HepG2 (cell line): ENCODE data around the gene RNASE1. TPM values are rescaled to one million over a fixed set of nuclear protein-coding genes. Genes with fewer than 3 reads are reported as not detected.

Experiments used
- ATAC-seq: fragments of 200-7000 bp; cut with Tn5 transposase; 3 replicates; pipeline ENCODE4 v1.9.1; 2020; ENCODE audit warnings: mild to moderate bottlenecking, moderate library complexity
- BruUV-seq: library from RNA; stranded (reverse); fragments of 400-500 nt; replicated peaks from 2 replicates; lab custom pipeline; 2021; lab: Mats Ljungman, UMichigan
- CTCF ChIA-PET: fragments of 300-600 bp; formaldehyde crosslinking; extraction: SDS; loops from one replicate; lab custom pipeline; 2021; ENCODE audit warnings: low total read pairs, inconsistent platforms, low intra/inter-chr PET ratio; lab: Yijun Ruan, JAX
- POLR2A ChIA-PET: fragments of 350-600 bp; sonication (Branson Sonifier 250); formaldehyde crosslinking; loops from one replicate; lab custom pipeline; 2020; ENCODE audit warnings: antibody characterized with exemption, inconsistent platforms; lab: Yijun Ruan, JAX
- DNase-seq: peaks from one replicate; pipeline ENCODE4 v3.0.0-alpha.2; 2015; ENCODE audit warnings: low spot score
- FAIRE-seq: peaks from 3 replicates; lab custom pipeline; 2011; peaks lifted over from hg19 to GRCh38; lab: Jason Lieb, UNC
- H2AFZ ChIP-seq: one replicate; pipeline ENCODE4 v1.6.1; 2011; ENCODE audit warnings: low read length, inconsistent platforms
- H3K27ac ChIP-seq: fragments of 300-600 bp; 3 replicates; pipeline ENCODE4 v1.8.0; 2011; ENCODE audit warnings: mixed run types, mild to moderate bottlenecking, mixed read lengths, low read length, inconsistent platforms; ENCODE audit not compliant: insufficient read depth; ENCODE audit errors: extremely low read length
- H3K27me3 ChIP-seq, 2 experiments: fragments of 200-600 bp in 1 of 2; 2 replicates in 1 of 2; 3 replicates in 1 of 2; pipeline versions ENCODE4 v1.6.0 to v1.8.0; 2011; ENCODE audit warnings: low read length in 2 of 2, mild to moderate bottlenecking in 2 of 2, moderate library complexity in 2 of 2, inconsistent platforms in 1 of 2; ENCODE audit not compliant: insufficient read depth in 2 of 2, control insufficient read depth in 1 of 2
- H3K36me3 ChIP-seq, 2 experiments: fragments of 200-600 bp in 1 of 2; replicated peaks in 1 of 2; 2 replicates in 1 of 2; 3 replicates in 1 of 2; pipeline versions ENCODE4 v1.5.1 to v1.8.0; 2011; ENCODE audit warnings: low read length in 2 of 2, inconsistent platforms in 1 of 2; ENCODE audit not compliant: insufficient read depth in 2 of 2, control insufficient read depth in 1 of 2
- H3K4me1 ChIP-seq: 2 replicates; pipeline ENCODE4 v1.5.1; 2012; ENCODE audit warnings: low read length, inconsistent platforms; ENCODE audit not compliant: insufficient read depth
- H3K4me2 ChIP-seq: 2 replicates; pipeline ENCODE4 v1.6.0; 2011; ENCODE audit warnings: low read depth, low read length, inconsistent platforms
- H3K4me3 ChIP-seq, 3 experiments: fragments of 200-600 bp in 1 of 3; sonication (generic), shearing (Covaris generic) in 1 of 3; replicated peaks in 1 of 3; 2 replicates each; pipeline ENCODE4 v1.5.1; 2011 to 2016; ENCODE audit warnings: low read length in 3 of 3, inconsistent platforms in 2 of 3, low read depth in 2 of 3, mild to moderate bottlenecking in 2 of 3, control low read depth in 1 of 3, mixed read lengths in 1 of 3; ENCODE audit not compliant: insufficient read depth in 1 of 3
- H3K79me2 ChIP-seq: one replicate; pipeline ENCODE4 v1.6.1; 2011; ENCODE audit warnings: low read length, inconsistent platforms; ENCODE audit not compliant: insufficient read depth
- H3K9ac ChIP-seq: 2 replicates; pipeline ENCODE4 v1.6.0; 2011; ENCODE audit warnings: mild to moderate bottlenecking, low read depth, low read length, inconsistent platforms; ENCODE audit not compliant: insufficient read depth
- H3K9me3 ChIP-seq: 2 replicates; pipeline ENCODE4 v1.5.1; 2012; ENCODE audit warnings: mild to moderate bottlenecking, low read length
- H4K20me1 ChIP-seq: 2 replicates; pipeline ENCODE4 v1.6.0; 2011; ENCODE audit warnings: inconsistent platforms, mild to moderate bottlenecking, low read length, moderate library complexity; ENCODE audit not compliant: insufficient read depth
- CENPX ChIP-seq: sonication (generic); formaldehyde crosslinking; IDR thresholded peaks from 2 replicates; pipeline ENCODE4 v1.9.0; 2021; ENCODE audit warnings: mild to moderate bottlenecking, missing genetic modification reagents, moderate library complexity
- FOXJ3 ChIP-seq: sonication (generic); formaldehyde crosslinking; IDR thresholded peaks from 2 replicates; pipeline ENCODE4 v1.4.0; 2020; ENCODE audit warnings: missing genetic modification reagents, mild to moderate bottlenecking, borderline replicate concordance
- MAFF ChIP-seq: IDR thresholded peaks from 2 replicates; pipeline ENCODE4 v1.6.1; 2011; ENCODE audit warnings: low read depth, low read length, improper control_type of control experiment
- MAFK ChIP-seq, 2 experiments: IDR thresholded peaks in 1 of 2; conservative IDR thresholded peaks in 1 of 2; 2 replicates each; pipeline ENCODE4 v1.6.1; 2011; ENCODE audit warnings: improper control_type of control experiment in 2 of 2, low read length in 2 of 2
- PBX3 ChIP-seq: sonication (generic); formaldehyde crosslinking; IDR thresholded peaks from 2 replicates; pipeline ENCODE4 v1.8.1; 2023; ENCODE audit warnings: missing genetic modification reagents, inconsistent platforms, borderline replicate concordance
- SKI ChIP-seq: fragments of 450-650 bp; IDR thresholded peaks from one replicate; pipeline ENCODE4 v1.6.1; 2018; ENCODE audit warnings: mild to moderate bottlenecking; ENCODE audit not compliant: partially characterized antibody
- SUZ12 ChIP-seq: fragments of 150-350 bp; IDR thresholded peaks from 2 replicates; pipeline ENCODE4 v1.6.1; 2014; ENCODE audit warnings: low read depth, low read length
- ZNF446 ChIP-seq: sonication (generic); formaldehyde crosslinking; IDR thresholded peaks from 2 replicates; pipeline ENCODE4 v1.5.0; 2020; ENCODE audit warnings: mild to moderate bottlenecking, missing genetic modification reagents
- ZNF660 ChIP-seq: sonication (generic); formaldehyde crosslinking; IDR thresholded peaks from 2 replicates; pipeline ENCODE4 v1.5.1; 2020; ENCODE audit warnings: mild to moderate bottlenecking, low read depth, missing genetic modification reagents, borderline replicate concordance
- WGBS: methylation state at CpG from one replicate; pipeline ENCODE4 v1.1.6; 2017; ENCODE audit warnings: low lambda C conversion rate; 5-methylcytosine and 5-hydroxymethylcytosine counted together
- in situ Hi-C: cut with HindIII; loops from 2 replicates; pipeline ENCODE4 v1.10.0; 2017; ENCODE audit warnings: low pct_unique_long_range_greater_than_20kb; ENCODE audit not compliant: extremely low pct_ligation_motif_present
- intact Hi-C: fragments of 100-400 bp; cut with micrococcal nuclease; formaldehyde crosslinking; loops from one replicate; pipeline ENCODE4 v1.10.0; 2022; ENCODE audit not compliant: unreplicated experiment
- polyA plus RNA-seq, 8 experiments: library from polyadenylated mRNA; depleted of rRNA in 3 of 8; stranded (reverse) in 7 of 8; unstranded in 1 of 8; fragments of >200 nt; fragmentation: Illumina TruSeq in 4 of 8; extraction: Trizol in 4 of 8; gene quantifications; 2 replicates each; pipeline versions ENCODE4 v1.2.1 to v1.2.3, GENCODE V29; 2011 to 2016; ENCODE audit warnings: low read depth in 4 of 8, missing spikeins in 1 of 8, mixed read lengths in 1 of 8; ENCODE audit not compliant: insufficient read depth in 1 of 8
- total RNA-seq, 5 experiments: library from RNA; depleted of rRNA; stranded (reverse); fragments of >200 nt; fragmentation: Illumina TruSeq; extraction: Trizol; gene quantifications; 2 replicates each; pipeline ENCODE4 v1.2.3, GENCODE V29; 2016; ENCODE audit warnings: low read depth in 1 of 5
- TF ChIP-seq, protein P1 (sequence below): sonication (generic); formaldehyde crosslinking; IDR thresholded peaks from 2 replicates; pipeline ENCODE4 v1.5.1; 2020; ENCODE audit warnings: mild to moderate bottlenecking, missing genetic modification reagents

RNASE1 gene
- total and polyA plus RNA-seq, 2 of the 13 experiments (the other 11 are each of a cell fraction or from before 2014, with no cell fraction given) = not detected

GRCh38 chr14:20792556-20792955 is 10.1 kb downstream of the RNASE1 start:
- no peaks in the 10 kb centered on the region for H3K4me1 ChIP-seq
- no peak overlapping the region for H3K4me3 ChIP-seq
- H3K9me3 ChIP-seq = no peaks in the 10 kb centered on the region
- no peaks in the 10 kb centered on the region for H4K20me1 ChIP-seq
- DNase-seq (no peak), FAIRE-seq (no peak), ATAC-seq (no peak)
- H3K79me2 ChIP-seq = no peaks in the 10 kb centered on the region
- ChIA-PET POLR2A (no interaction called here), CTCF (no interaction called here)
- WGBS = 61% methylated on average over 4 of the region's 4 CpGs
- H3K9ac ChIP-seq = no peak overlapping the region
- TF ChIP-seq ZNF660 (no peak), FOXJ3 (CRISPR knock-in tag) (no peak), CENPX (CRISPR knock-in tag) (no peak), SUZ12 (no peak)
- TF ChIP-seq, protein P1, sequence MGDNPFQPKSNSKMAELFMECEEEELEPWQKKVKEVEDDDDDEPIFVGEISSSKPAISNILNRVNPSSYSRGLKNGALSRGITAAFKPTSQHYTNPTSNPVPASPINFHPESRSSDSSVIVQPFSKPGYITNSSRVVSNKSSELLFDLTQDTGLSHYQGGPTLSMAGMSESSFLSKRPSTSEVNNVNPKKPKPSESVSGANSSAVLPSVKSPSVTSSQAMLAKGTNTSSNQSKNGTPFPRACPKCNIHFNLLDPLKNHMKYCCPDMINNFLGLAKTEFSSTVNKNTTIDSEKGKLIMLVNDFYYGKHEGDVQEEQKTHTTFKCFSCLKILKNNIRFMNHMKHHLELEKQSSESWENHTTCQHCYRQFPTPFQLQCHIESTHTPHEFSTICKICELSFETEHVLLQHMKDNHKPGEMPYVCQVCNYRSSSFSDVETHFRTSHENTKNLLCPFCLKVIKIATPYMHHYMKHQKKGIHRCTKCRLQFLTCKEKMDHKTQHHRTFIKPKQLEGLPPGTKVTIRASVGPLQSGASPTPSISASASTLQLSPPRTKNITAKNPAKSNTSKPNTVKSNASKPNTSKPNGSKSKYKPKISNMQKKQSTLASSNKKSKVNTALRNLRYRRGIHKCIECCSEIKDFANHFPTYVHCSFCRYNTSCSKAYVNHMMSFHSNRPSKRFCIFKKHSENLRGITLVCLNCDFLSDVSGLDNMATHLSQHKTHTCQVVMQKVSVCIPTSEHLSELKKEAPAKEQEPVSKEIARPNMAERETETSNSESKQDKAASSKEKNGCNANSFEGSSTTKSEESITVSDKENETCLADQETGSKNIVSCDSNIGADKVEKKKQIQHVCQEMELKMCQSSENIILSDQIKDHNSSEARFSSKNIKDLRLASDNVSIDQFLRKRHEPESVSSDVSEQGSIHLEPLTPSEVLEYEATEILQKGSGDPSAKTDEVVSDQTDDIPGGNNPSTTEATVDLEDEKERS (CRISPR knock-in tag) = no peak
- H3K36me3 ChIP-seq = no peaks in the 10 kb centered on the region
- no peak overlapping the region for H3K4me2 ChIP-seq
- intact Hi-C loops (no loop called here), in situ Hi-C loops (no loop called here)
- H3K27me3 ChIP-seq = no peaks in the 10 kb centered on the region
- no TSS peak for BruUV-seq
- no peak overlapping the region for H3K27ac ChIP-seq
- no peak overlapping the region for H2AFZ ChIP-seq

- Histone ChIP-seq H3K27me3 (no peaks in the 10 kb centered on the region), H3K9ac (no peak overlapping the region), H3K4me3 (no peak overlapping the region), H3K27ac (no peak overlapping the region), H3K4me1 (no peaks in the 10 kb centered on the region), H3K4me2 (no peak overlapping the region), H4K20me1 (no peaks in the 10 kb centered on the region), H2AFZ (no peak overlapping the region), H3K9me3 (no peaks in the 10 kb centered on the region), H3K36me3 (no peaks in the 10 kb centered on the region), H3K79me2 (no peaks in the 10 kb centered on the region)
- TF ChIP-seq MAFF (peak; percentile 38; the same call in 1 of the 2 replicates), SKI (no peak), PBX3 (CRISPR knock-in tag) (no peak), MAFK (conservative IDR thresholded peaks at IDR 0.05 in 1 of 2, IDR thresholded peaks at IDR 0.05 in 1 of 2; ENCODE audit: low read length in 2 of 2) (peak; percentile 52 to 69), ZNF446 (no peak)
- intact Hi-C loops = no loop called here
- in situ Hi-C loops = no loop called here
- ATAC-seq = no peak
- ChIA-PET POLR2A (no interaction called here), CTCF (no interaction called here)
- BruUV-seq = no TSS peak
- WGBS = 44% methylated on average over 2 of the region's 2 CpGs
- no peak for FAIRE-seq
- no peak for DNase-seq
Measured at GRCh38 chr14:20791597-20791996, 11.0 kb downstream of the RNASE1 start.
